K562 (cell line): ENCODE data around the gene ATP7B. TPM values are rescaled to one million over a fixed set of nuclear protein-coding genes. Genes with fewer than 3 reads are reported as not detected.

Experiments
- ATAC-seq: fragments of 200-7000 bp; cut with Tn5 transposase; 3 replicates; pipeline ENCODE4 v1.9.1; 2020; ENCODE audit warnings: moderate library complexity
- BruUV-seq: library from RNA; stranded (reverse); fragments of 400-500 nt; replicated peaks from 2 replicates; lab custom pipeline; 2021; lab: Mats Ljungman, UMichigan
- CTCF ChIA-PET: fragments of 300-600 bp; formaldehyde crosslinking; extraction: SDS; loops from one replicate; lab custom pipeline; 2021; ENCODE audit warnings: low intra/inter-chr PET ratio; lab: Yijun Ruan, JAX
- POLR2A ChIA-PET: fragments of 300-600, 350-650 bp; sonication (Branson Sonifier 250); formaldehyde crosslinking; extraction: SDS; loops from one replicate; lab custom pipeline; 2021; ENCODE audit warnings: antibody characterized with exemption, inconsistent platforms; lab: Yijun Ruan, JAX
- DNase-seq, 4 experiments: peaks; one replicate each; pipeline versions ENCODE4 v3.0.0 to v3.0.0-alpha.2; 2011 to 2018; ENCODE audit warnings: low spot score in 3 of 4, mixed read lengths in 3 of 4; ENCODE audit errors: extremely low read depth in 1 of 4
- FAIRE-seq: peaks from 2 replicates; lab custom pipeline; 2011; peaks lifted over from hg19 to GRCh38; lab: Jason Lieb, UNC
- H2AFZ ChIP-seq: 2 replicates; pipeline ENCODE4 v1.6.0; 2011; ENCODE audit warnings: low read depth, low read length, control low read depth, inconsistent platforms
- H3K27ac ChIP-seq: fragments of 200-600 bp; 3 replicates; pipeline ENCODE4 v1.8.0; 2011; ENCODE audit warnings: low read depth, mild to moderate bottlenecking, control low read depth, inconsistent platforms, low read length, moderate library complexity, mixed read lengths; ENCODE audit errors: extremely low read depth
- H3K27me3 ChIP-seq, 2 experiments: fragments of 300-600 bp in 1 of 2; 2 replicates in 1 of 2; 3 replicates in 1 of 2; pipeline versions ENCODE4 v1.6.0 to v1.8.0; 2011; ENCODE audit warnings: inconsistent platforms in 2 of 2, low read length in 2 of 2, mild to moderate bottlenecking in 1 of 2, mixed read lengths in 1 of 2, moderate library complexity in 1 of 2; ENCODE audit not compliant: control insufficient read depth in 2 of 2, insufficient read depth in 2 of 2
- H3K36me3 ChIP-seq: fragments of 300-600 bp; 3 replicates; pipeline ENCODE4 v1.8.0; 2011; ENCODE audit warnings: mild to moderate bottlenecking, low read length, inconsistent platforms; ENCODE audit not compliant: control insufficient read depth, insufficient read depth
- H3K4me1 ChIP-seq, 2 experiments: fragments of 200-600 bp in 1 of 2; replicated peaks in 1 of 2; 2 replicates in 1 of 2; 3 replicates in 1 of 2; pipeline versions ENCODE4 v1.5.1 to v1.8.0; 2011; ENCODE audit warnings: inconsistent platforms in 2 of 2, low read length in 2 of 2, mild to moderate bottlenecking in 1 of 2, mixed read lengths in 1 of 2, moderate library complexity in 1 of 2; ENCODE audit not compliant: control insufficient read depth in 2 of 2, insufficient read depth in 2 of 2
- H3K4me2 ChIP-seq: 2 replicates; pipeline ENCODE4 v1.6.1; 2011; ENCODE audit warnings: low read length, control low read depth, inconsistent platforms, mixed read lengths; ENCODE audit not compliant: insufficient read depth
- H3K4me3 ChIP-seq: fragments of 200-600 bp; sonication (generic), shearing (Covaris generic); 2 replicates; pipeline ENCODE4 v1.5.1; 2016; ENCODE audit warnings: control low read depth, inconsistent platforms
- H3K79me2 ChIP-seq: fragments of 200-600 bp; 3 replicates; pipeline ENCODE4 v1.8.0; 2011; ENCODE audit warnings: low read length, inconsistent platforms; ENCODE audit not compliant: control insufficient read depth, insufficient read depth
- H3K9ac ChIP-seq, 2 experiments: 2 replicates each; pipeline versions ENCODE4 v1.6.0 to v1.6.1; 2011; ENCODE audit warnings: low read depth in 2 of 2, low read length in 2 of 2, control low read depth in 1 of 2, inconsistent platforms in 1 of 2, mild to moderate bottlenecking in 1 of 2, mixed read lengths in 1 of 2; ENCODE audit not compliant: insufficient read depth in 1 of 2
- H3K9me1 ChIP-seq: one replicate; pipeline ENCODE4 v1.6.0; 2011; ENCODE audit warnings: inconsistent platforms, mild to moderate bottlenecking, low read length, moderate library complexity; ENCODE audit not compliant: control insufficient read depth, insufficient read depth
- H3K9me3 ChIP-seq: replicated peaks from 2 replicates; pipeline ENCODE4 v1.5.1; 2011; ENCODE audit warnings: low read depth, low read length, inconsistent platforms; ENCODE audit not compliant: control insufficient read depth, insufficient read depth
- H4K20me1 ChIP-seq: replicated peaks from 2 replicates; pipeline ENCODE4 v1.6.1; 2011; ENCODE audit warnings: low read length, inconsistent platforms, mixed read lengths; ENCODE audit not compliant: control insufficient read depth, insufficient read depth
- CGGBP1 ChIP-seq: fragments of 250-450 bp; sonication (Bioruptor Pico); IDR thresholded peaks from 2 replicates; pipeline ENCODE4 v1.9.0; 2021; ENCODE audit warnings: mild to moderate bottlenecking
- CTCF ChIP-seq, 3 experiments: IDR thresholded peaks in 2 of 3; conservative IDR thresholded peaks in 1 of 3; 2 replicates each; pipeline ENCODE4 v1.5.1; 2011 to 2012; ENCODE audit warnings: low read length in 3 of 3, mild to moderate bottlenecking in 3 of 3, control low read depth in 2 of 3, improper control_type of control experiment in 1 of 3, inconsistent platforms in 1 of 3, low read depth in 1 of 3, mixed read lengths in 1 of 3, moderate library complexity in 1 of 3; ENCODE audit not compliant: insufficient read depth in 2 of 3
- ETS1 ChIP-seq: conservative IDR thresholded peaks from 2 replicates; pipeline ENCODE4 v1.6.1; 2011; ENCODE audit warnings: low read depth, mild to moderate bottlenecking, low read length; ENCODE audit not compliant: control insufficient read depth
- KLF1 ChIP-seq: fragments of 450-650 bp; IDR thresholded peaks from 2 replicates; pipeline ENCODE4 v1.6.1; 2016; ENCODE audit warnings: missing genetic modification characterization, missing compliant biosample characterization
- KLF10 ChIP-seq: fragments of 250-450 bp; sonication (Bioruptor Pico); IDR thresholded peaks from 2 replicates; pipeline ENCODE4 v1.6.1; 2021; ENCODE audit warnings: matching md5 sums
- RAD21 ChIP-seq, 2 experiments: fragments of 250-450 bp in 1 of 2; fragments of 450-650 bp in 1 of 2; sonication (Bioruptor Pico) in 1 of 2; formaldehyde crosslinking in 1 of 2; IDR thresholded peaks in 1 of 2; conservative IDR thresholded peaks in 1 of 2; 2 replicates each; pipeline versions ENCODE4 v1.4.0 to v1.8.0; 2020 to 2022; ENCODE audit warnings: mild to moderate bottlenecking in 2 of 2, moderate library complexity in 1 of 2
- RFX7 ChIP-seq: fragments of 250-450 bp; sonication (Bioruptor Pico); IDR thresholded peaks from 2 replicates; pipeline ENCODE4 v1.5.1; 2021; ENCODE audit warnings: mild to moderate bottlenecking
- SMAD4 ChIP-seq: fragments of 250-450 bp; sonication (Bioruptor Pico); conservative IDR thresholded peaks from 2 replicates; pipeline ENCODE4 v1.8.0; 2021; ENCODE audit warnings: inconsistent platforms, mild to moderate bottlenecking, moderate library complexity
- ZNF121 ChIP-seq: sonication (generic); formaldehyde crosslinking; conservative IDR thresholded peaks from 2 replicates; pipeline ENCODE4 v1.8.0; 2022; ENCODE audit warnings: missing genetic modification reagents
- ZNF436 ChIP-seq: fragments of 250-450, 450-650 bp; sonication (Bioruptor Pico); formaldehyde crosslinking; IDR thresholded peaks from 2 replicates; pipeline ENCODE4 v1.7.0; 2020; ENCODE audit warnings: mild to moderate bottlenecking
- ZNF766 ChIP-seq: fragments of 200-800 bp; sonication (Bioruptor generic); conservative IDR thresholded peaks from 2 replicates; pipeline ENCODE4 v1.6.1; 2016; ENCODE audit warnings: missing genetic modification characterization, missing compliant biosample characterization
- WGBS: fragments of 100-300 bp; shearing (Covaris generic); methylation state at CpG from one replicate; pipeline ENCODE4 v1.1.6; 2016; ENCODE audit warnings: low coverage, mixed read lengths; ENCODE audit not compliant: insufficient coverage; ENCODE audit errors: missing lambda C conversion rate; 5-methylcytosine and 5-hydroxymethylcytosine counted together
- in situ Hi-C: fragments of 300-500 bp; cut with MboI; formaldehyde crosslinking; loops from 4 replicates; pipeline ENCODE4 v1.15.0; 2018; ENCODE audit warnings: inconsistent platforms, mixed read lengths
- intact Hi-C: fragments of 100-400 bp; cut with micrococcal nuclease; formaldehyde crosslinking; loops from 2 replicates; pipeline ENCODE4 v1.14.2; 2022
- polyA plus RNA-seq, 8 experiments: library from polyadenylated mRNA; depleted of rRNA in 4 of 8; stranded (reverse) in 5 of 8; unstranded in 3 of 8; fragments of >200 nt; fragmentation: Nextera tagmentation in 2 of 8; fragmentation: Illumina TruSeq in 1 of 8; extraction: Ambion mirVana in 2 of 8; extraction: Trizol in 1 of 8; gene quantifications; 2 replicates each; pipeline versions ENCODE4 v1.2.1 to v1.2.3, GENCODE V29; 2011 to 2014; ENCODE audit warnings: inconsistent platforms in 1 of 8, missing spikeins in 1 of 8
- total RNA-seq, 7 experiments: library from RNA; depleted of rRNA in 6 of 7; stranded (reverse); fragments of >200 nt in 6 of 7; fragmentation: Illumina TruSeq in 2 of 7; extraction: Trizol in 2 of 7; gene quantifications; 2 replicates each; pipeline versions ENCODE4 v1.2.1 to v1.2.3, GENCODE V29; 2011 to 2021; ENCODE audit warnings: low replicate concordance in 1 of 7
- TF ChIP-seq, protein P1 (sequence below): sonication (generic); formaldehyde crosslinking; IDR thresholded peaks from 2 replicates; pipeline ENCODE4 v1.8.0; 2022; ENCODE audit warnings: missing genetic modification reagents, mild to moderate bottlenecking, moderate library complexity, borderline replicate concordance

The ATP7B gene
- total and polyA plus RNA-seq, 9 of the 15 experiments (the other 6 are each of a cell fraction or from before 2014, with no cell fraction given): 1.1 to 20.4 (median 8.5) TPM

DNA sequence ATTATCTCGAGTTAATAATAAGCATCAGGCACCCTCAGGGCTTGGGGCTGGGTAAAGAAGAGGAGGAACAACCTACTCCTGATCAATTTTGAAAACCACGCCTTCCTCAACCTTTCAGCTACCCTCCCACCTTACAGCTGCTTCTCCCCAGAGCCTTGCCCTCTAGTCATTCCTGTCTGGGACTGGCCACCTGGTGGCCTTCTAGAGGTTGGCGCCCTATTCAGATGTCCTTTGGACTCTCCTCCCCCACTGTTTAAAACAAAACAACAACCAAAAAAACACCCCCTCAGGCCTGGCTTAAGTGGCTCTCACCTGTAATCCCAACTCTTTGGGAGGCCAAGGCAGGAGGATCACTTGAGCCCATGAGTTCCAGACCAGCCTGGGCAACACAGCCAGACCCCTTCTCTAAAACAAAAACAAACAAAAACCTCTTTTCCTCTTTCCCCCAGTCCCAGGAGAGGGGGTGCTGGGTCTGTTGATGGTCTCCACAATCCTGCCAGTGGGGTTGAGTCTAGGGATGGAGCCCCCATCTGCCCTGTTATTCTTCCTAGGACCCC lies 87.2 kb downstream of the ATP7B start:
- in situ Hi-C loops: no loop called here
- H3K4me2 ChIP-seq: no peak overlapping the region
- peaks cover 7% of the 10 kb centered on the region; the same call in 1 of the 3 replicates for H3K36me3 ChIP-seq
- H3K9me3 ChIP-seq: no peaks in the 10 kb centered on the region; the same call in 1 of the 2 replicates
- CTCF ChIA-PET: no interaction called here
- POLR2A ChIA-PET: no interaction called here
- H3K27ac ChIP-seq: no peak overlapping the region; the same call in 2 of the 3 replicates
- DNase-seq (peak; percentile 30 to 56 (median 52)), FAIRE-seq (peak; percentile 79), ATAC-seq (peak; percentile 72)
- H3K4me3 ChIP-seq: no peak overlapping the region
- H3K9ac ChIP-seq: no peak overlapping the region
- no peaks in the 10 kb centered on the region for H3K79me2 ChIP-seq
- H2AFZ ChIP-seq: no peak overlapping the region
- no peaks in the 10 kb centered on the region for H3K27me3 ChIP-seq
- H3K4me1 ChIP-seq: peaks cover 58 to 63% of the 10 kb centered on the region in 2 experiments
- WGBS: 27% methylated on average over 3 of the region's 3 CpGs
- no TSS peak for BruUV-seq
- H3K9me1 ChIP-seq: peaks cover 3% of the 10 kb centered on the region
- no peaks in the 10 kb centered on the region for H4K20me1 ChIP-seq
- intact Hi-C loops: no loop called here
- TF ChIP-seq CGGBP1 (CRISPR knock-in tag): no peak
- no peak for TF ChIP-seq RFX7 (CRISPR knock-in tag)
- TF ChIP-seq ZNF121 (CRISPR knock-in tag): peak; percentile 78
- no peak for TF ChIP-seq KLF10 (CRISPR knock-in tag)
- TF ChIP-seq KLF1 (tag): no peak
- TF ChIP-seq ZNF436: no peak
- TF ChIP-seq RAD21 (CRISPR knock-in tag; conservative IDR thresholded peaks at IDR 0.05 in 1 of 2, IDR thresholded peaks at IDR 0.05 in 1 of 2): peak in 1 of 2 experiments; percentile 36; a peak in 2 of 4 replicates
- TF ChIP-seq ETS1: no peak
- peak; percentile 51 to 53 (median 51); a peak in 5 of 6 replicates for TF ChIP-seq CTCF (IDR thresholded peaks at IDR 0.05 in 2 of 3, conservative IDR thresholded peaks at IDR 0.05 in 1 of 3; ENCODE audit: insufficient read depth in 2 of 3, low read depth in 1 of 3, low read length in 3 of 3)
- TF ChIP-seq, protein P1, sequence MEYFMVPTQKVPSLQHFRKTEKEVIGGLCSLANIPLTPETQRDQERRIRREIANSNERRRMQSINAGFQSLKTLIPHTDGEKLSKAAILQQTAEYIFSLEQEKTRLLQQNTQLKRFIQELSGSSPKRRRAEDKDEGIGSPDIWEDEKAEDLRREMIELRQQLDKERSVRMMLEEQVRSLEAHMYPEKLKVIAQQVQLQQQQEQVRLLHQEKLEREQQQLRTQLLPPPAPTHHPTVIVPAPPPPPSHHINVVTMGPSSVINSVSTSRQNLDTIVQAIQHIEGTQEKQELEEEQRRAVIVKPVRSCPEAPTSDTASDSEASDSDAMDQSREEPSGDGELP (CRISPR knock-in tag): peak; percentile 55; the same call in 1 of the 2 replicates
- TF ChIP-seq ZNF766 (CRISPR knock-in tag): peak; percentile 35; the same call in 1 of the 2 replicates
- peak; percentile 21; the same call in 1 of the 2 replicates for TF ChIP-seq SMAD4
